ENCODE measurements around the gene STRN4. TPM values are rescaled to one million over a fixed set of nuclear protein-coding genes. Genes with fewer than 3 reads are reported as not detected.
A peak's percentile ranks its signal among the peaks of the same experiment; 100 is the strongest.

Gene STRN4
- 100 to 1,000 TPM in 2 of 6 donors, 10 to 100 TPM in 4; 59.8 to 168 (median 83.7) TPM for total RNA-seq

- WGBS, 2 donors, result 2 to 11% methylated on average over 5 to 17 of the region's 74 CpGs
- Histone ChIP-seq H3K27ac (peak within 1 kb of the TSS; percentile 92 to 98 (median 94)), H3K4me3 (peak within 1 kb of the TSS; percentile 79 to 100 (median 94)), H3K27me3 (no peaks in the 10 kb centered on the region), H3K4me1 (peaks cover 29 to 45% (median 32%) of the 10 kb centered on the region in 4 donors), H3K36me3 (peaks cover 0 to 17% (median 0%) of the 10 kb centered on the region in 4 donors), H3K9me3 (no peaks in the 10 kb centered on the region)
- peak in 1 of 2 donors; percentile 94 for DNase-seq
- TF ChIP-seq POLR2AphosphoS5 (IDR thresholded peaks at IDR 0.05), result peak in 1 of 2 donors; percentile 34
- TF ChIP-seq EP300 (IDR thresholded peaks at IDR 0.05), result no peak
- peak in 3 of 4 donors; percentile 19 to 51 (median 49) for TF ChIP-seq POLR2A (IDR thresholded peaks at IDR 0.05)
- TF ChIP-seq CTCF (IDR thresholded peaks at IDR 0.05), result no peak
- ATAC-seq (ENCODE audit: low FRiP score in 2 of 2), result peak in 1 of 2 donors; percentile 87
Measured at GRCh38 chr19:46746281-46747057, at the start of gene STRN4. Gene STRN4, minus strand, starts transcription at chr19:46746450. Its CDS starts 20 bp downstream, at chr19:46746430.

GRCh38 chr19:46791944-46792343 is 45.7 kb upstream of the STRN4 start:
- 37 to 41% methylated on average over 5 of the region's 5 CpGs for WGBS, 2 donors
- Histone ChIP-seq H3K27ac (peak overlapping the region in 2 of 4 donors; percentile 26 to 32), H3K4me3 (no peak overlapping the region), H3K36me3 (no peaks in the 10 kb centered on the region), H3K9me3 (no peaks in the 10 kb centered on the region), H3K4me1 (peaks cover 18 to 29% (median 22%) of the 10 kb centered on the region in 4 donors), H3K27me3 (no peaks in the 10 kb centered on the region)
- ATAC-seq (ENCODE audit: low FRiP score in 2 of 2) (no peak), DNase-seq (no peak)
- TF ChIP-seq CTCF (IDR thresholded peaks at IDR 0.05), result no peak
- TF ChIP-seq POLR2AphosphoS5 (IDR thresholded peaks at IDR 0.05), result peak in 1 of 2 donors; percentile 13

- no peaks in the 10 kb centered on the region for H3K9me3 ChIP-seq
- WGBS, 2 donors, result 89 to 92% methylated on average over 8 of the region's 8 CpGs
- H3K27ac ChIP-seq, result peak overlapping the region in 1 of 4 donors; percentile 7
- ATAC-seq (ENCODE audit: low FRiP score in 2 of 2) (no peak), DNase-seq (no peak)
- no peaks in the 10 kb centered on the region for H3K27me3 ChIP-seq
- H3K4me1 ChIP-seq, result peaks cover 30 to 48% (median 38%) of the 10 kb centered on the region in 4 donors
- TF ChIP-seq POLR2A (IDR thresholded peaks at IDR 0.05) (no peak), POLR2AphosphoS5 (IDR thresholded peaks at IDR 0.05) (no peak), CTCF (IDR thresholded peaks at IDR 0.05) (no peak), EP300 (IDR thresholded peaks at IDR 0.05) (no peak)
- peaks cover 0 to 6% (median 0%) of the 10 kb centered on the region in 4 donors for H3K36me3 ChIP-seq
- H3K4me3 ChIP-seq, result no peak overlapping the region
Measured at GRCh38 chr19:46789371-46789770, 43.1 kb upstream of the STRN4 start.

- no peaks in the 10 kb centered on the region for H3K27me3 ChIP-seq
- TF ChIP-seq EP300 (IDR thresholded peaks at IDR 0.05) (no peak), CTCF (IDR thresholded peaks at IDR 0.05) (no peak), POLR2AphosphoS5 (IDR thresholded peaks at IDR 0.05) (no peak), POLR2A (IDR thresholded peaks at IDR 0.05) (no peak)
- peak overlapping the region in 2 of 4 donors; percentile 73 for H3K4me3 ChIP-seq
- peak overlapping the region in 2 of 4 donors; percentile 4 to 7 for H3K27ac ChIP-seq
- DNase-seq (no peak), ATAC-seq (ENCODE audit: low FRiP score in 2 of 2) (no peak)
- peaks cover 0 to 9% (median 0%) of the 10 kb centered on the region in 4 donors for H3K36me3 ChIP-seq
- 66 to 67% methylated on average over 9 of the region's 9 CpGs for WGBS, 2 donors
- peaks cover 34 to 53% (median 43%) of the 10 kb centered on the region in 4 donors for H3K4me1 ChIP-seq
- H3K9me3 ChIP-seq, result no peaks in the 10 kb centered on the region
Measured at GRCh38 chr19:46788968-46789338, 42.7 kb upstream of the STRN4 start.
